GM21786 (cell line): ENCODE data around the gene CRACR2B.
A peak's percentile ranks its signal among the peaks of the same experiment; 100 is the strongest.

Experiments used
- ATAC-seq: cut with Tn5 transposase; IDR thresholded peaks from one replicate; pipeline ENCODE4 v1.9.1; 2021; ENCODE audit not compliant: unreplicated experiment

Gene CRACR2B

GRCh38 chr11:837189-837989 is 9.7 kb downstream of the CRACR2B start:
- ATAC-seq = no peak

- ATAC-seq = no peak
These were observed 10.2 kb downstream of the CRACR2B start for GRCh38 chr11:837990-838307.

- ATAC-seq = no peak
These were observed 10.9 kb downstream of the CRACR2B start for GRCh38 chr11:838441-839279.

- ATAC-seq = no peak
These were observed 11.5 kb downstream of the CRACR2B start for GRCh38 chr11:839280-839623.

GRCh38 chr11:839875-840617 is 12.3 kb downstream of the CRACR2B start:
- no peak for ATAC-seq

GRCh38 chr11:841981-842369 is 14.3 kb downstream of the CRACR2B start:
- ATAC-seq = peak; percentile 21

GRCh38 chr11:842370-843002 is 14.8 kb downstream of the CRACR2B start, which contains the start of the genes POLR2L and TSPAN4:
Gene POLR2L (minus strand): TSS chr11:842529. CDS start chr11:842508, 21 bp downstream.
Gene TSPAN4 (plus strand): TSS chr11:842852. CDS start chr11:850305, 7,453 bp downstream.
- peak; percentile 60 for ATAC-seq

GRCh38 chr11:843086-843734 is 15.5 kb downstream of the CRACR2B start:
- ATAC-seq = peak; percentile 2

- ATAC-seq = no peak
These were observed 16.3 kb downstream of the CRACR2B start for GRCh38 chr11:843818-844692.

GRCh38 chr11:844693-845644 is 17.2 kb downstream of the CRACR2B start:
- ATAC-seq = no peak

GRCh38 chr11:845872-846495 is 18.3 kb downstream of the CRACR2B start:
- ATAC-seq = no peak

- no peak for ATAC-seq
These were observed 18.9 kb downstream of the CRACR2B start for GRCh38 chr11:846496-847098.

GRCh38 chr11:847876-848275 is 20.2 kb downstream of the CRACR2B start:
- ATAC-seq = no peak

GRCh38 chr11:848380-848931 is 20.7 kb downstream of the CRACR2B start:
- no peak for ATAC-seq

- no peak for ATAC-seq
These were observed 21.5 kb downstream of the CRACR2B start for GRCh38 chr11:849104-849824.

GRCh38 chr11:849951-850774 is 22.4 kb downstream of the CRACR2B start:
- ATAC-seq = no peak
